Loucy (cell line): ENCODE data around the gene LRRTM4.

Experiments
- H2AFZ ChIP-seq: fragments of 200-600 bp; sonication (generic); 2 replicates; pipeline ENCODE4 v1.6.0; 2016; ENCODE audit warnings: antibody characterized with exemption, mild to moderate bottlenecking, low read length, moderate library complexity
- H3F3A ChIP-seq: fragments of 200-600 bp; 2 replicates; pipeline ENCODE4 v1.6.0; 2016; ENCODE audit warnings: antibody characterized with exemption, low read depth, mild to moderate bottlenecking
- H3K27me3 ChIP-seq: fragments of 200-600 bp; sonication (generic); 2 replicates; pipeline ENCODE4 v1.6.1; 2014; ENCODE audit warnings: low read length, mild to moderate bottlenecking; ENCODE audit not compliant: insufficient read depth, poor library complexity, severe bottlenecking
- H3K36me3 ChIP-seq: fragments of 200-600 bp; sonication (generic); 2 replicates; pipeline ENCODE4 v1.6.1; 2016; ENCODE audit warnings: low read length; ENCODE audit not compliant: insufficient read depth
- H3K4me1 ChIP-seq: fragments of 200-600 bp; sonication (generic); 2 replicates; pipeline ENCODE4 v1.5.1; 2014; ENCODE audit warnings: low read length, mild to moderate bottlenecking; ENCODE audit not compliant: insufficient read depth, poor library complexity, severe bottlenecking
- H3K4me2 ChIP-seq: fragments of 200-600 bp; sonication (generic); 2 replicates; pipeline ENCODE4 v1.6.0; 2014; ENCODE audit warnings: antibody characterized with exemption, low read length, low read depth, mild to moderate bottlenecking; ENCODE audit not compliant: poor library complexity, severe bottlenecking
- H3K4me3 ChIP-seq: fragments of 200-600 bp; sonication (generic); 2 replicates; pipeline ENCODE4 v1.5.1; 2014; ENCODE audit warnings: low read length, mild to moderate bottlenecking, mixed read lengths; ENCODE audit not compliant: poor library complexity, severe bottlenecking
- H3K79me2 ChIP-seq: fragments of 200-600 bp; sonication (generic); 2 replicates; pipeline ENCODE4 v1.6.1; 2014; ENCODE audit warnings: low read length; ENCODE audit not compliant: insufficient read depth
- H3K9ac ChIP-seq: fragments of 200-600 bp; sonication (generic); 2 replicates; pipeline ENCODE4 v1.6.0; 2014; ENCODE audit warnings: mild to moderate bottlenecking, low read depth, low read length, moderate library complexity; ENCODE audit not compliant: poor library complexity, severe bottlenecking
- H3K9me2 ChIP-seq: fragments of 200-600 bp; sonication (generic); replicated peaks from 2 replicates; pipeline ENCODE4 v1.6.1; 2016; ENCODE audit warnings: low read depth, low read length, mixed read lengths
- H3K9me3 ChIP-seq: fragments of 200-600 bp; sonication (generic); 2 replicates; pipeline ENCODE4 v1.6.1; 2014; ENCODE audit warnings: mild to moderate bottlenecking, antibody characterized with exemption, low read length, low read depth; ENCODE audit not compliant: insufficient read depth
- H4K20me1 ChIP-seq: fragments of 200-600 bp; sonication (generic); 2 replicates; pipeline ENCODE4 v1.6.0; 2014; ENCODE audit warnings: antibody characterized with exemption, low read length, mild to moderate bottlenecking; ENCODE audit not compliant: insufficient read depth, poor library complexity, severe bottlenecking
- EZH2phosphoT487 ChIP-seq: fragments of 200-600 bp; IDR thresholded peaks from 2 replicates; pipeline ENCODE4 v1.6.1; 2018; ENCODE audit warnings: antibody characterized with exemption, mild to moderate bottlenecking, moderate library complexity, borderline replicate concordance
- TF ChIP-seq, protein P1 (sequence below): fragments of 200-600 bp; sonication (generic); conservative IDR thresholded peaks from 2 replicates; pipeline ENCODE4 v1.5.1; 2014; ENCODE audit warnings: mild to moderate bottlenecking, antibody characterized with exemption, low read length

Gene LRRTM4

GRCh38 chr2:77508511-77508910 is 13.7 kb downstream of the LRRTM4 start:
- Histone ChIP-seq H3K27me3 (no peaks in the 10 kb centered on the region), H3K79me2 (no peaks in the 10 kb centered on the region), H3K9me2 (no peaks in the 10 kb centered on the region), H3K9ac (no peak overlapping the region), H3K4me3 (no peak overlapping the region), H3K4me2 (no peak overlapping the region), H4K20me1 (no peaks in the 10 kb centered on the region), H3K36me3 (no peaks in the 10 kb centered on the region), H3K4me1 (no peaks in the 10 kb centered on the region), H3F3A (no peaks in the 10 kb centered on the region), H3K9me3 (no peaks in the 10 kb centered on the region), H2AFZ (no peak overlapping the region)
- no peak for TF ChIP-seq EZH2phosphoT487

- no peaks in the 10 kb centered on the region for H3F3A ChIP-seq
- no peaks in the 10 kb centered on the region for H3K4me1 ChIP-seq
- H3K9me2 ChIP-seq: no peaks in the 10 kb centered on the region
- no peaks in the 10 kb centered on the region for H3K79me2 ChIP-seq
- no peak overlapping the region for H2AFZ ChIP-seq
- H4K20me1 ChIP-seq: no peaks in the 10 kb centered on the region
- H3K4me3 ChIP-seq: no peak overlapping the region
- H3K9me3 ChIP-seq: no peaks in the 10 kb centered on the region
- H3K9ac ChIP-seq: no peak overlapping the region
- TF ChIP-seq, protein P1, sequence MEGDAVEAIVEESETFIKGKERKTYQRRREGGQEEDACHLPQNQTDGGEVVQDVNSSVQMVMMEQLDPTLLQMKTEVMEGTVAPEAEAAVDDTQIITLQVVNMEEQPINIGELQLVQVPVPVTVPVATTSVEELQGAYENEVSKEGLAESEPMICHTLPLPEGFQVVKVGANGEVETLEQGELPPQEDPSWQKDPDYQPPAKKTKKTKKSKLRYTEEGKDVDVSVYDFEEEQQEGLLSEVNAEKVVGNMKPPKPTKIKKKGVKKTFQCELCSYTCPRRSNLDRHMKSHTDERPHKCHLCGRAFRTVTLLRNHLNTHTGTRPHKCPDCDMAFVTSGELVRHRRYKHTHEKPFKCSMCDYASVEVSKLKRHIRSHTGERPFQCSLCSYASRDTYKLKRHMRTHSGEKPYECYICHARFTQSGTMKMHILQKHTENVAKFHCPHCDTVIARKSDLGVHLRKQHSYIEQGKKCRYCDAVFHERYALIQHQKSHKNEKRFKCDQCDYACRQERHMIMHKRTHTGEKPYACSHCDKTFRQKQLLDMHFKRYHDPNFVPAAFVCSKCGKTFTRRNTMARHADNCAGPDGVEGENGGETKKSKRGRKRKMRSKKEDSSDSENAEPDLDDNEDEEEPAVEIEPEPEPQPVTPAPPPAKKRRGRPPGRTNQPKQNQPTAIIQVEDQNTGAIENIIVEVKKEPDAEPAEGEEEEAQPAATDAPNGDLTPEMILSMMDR: no peak
- no peak for TF ChIP-seq EZH2phosphoT487
- no peaks in the 10 kb centered on the region for H3K36me3 ChIP-seq
- H3K27me3 ChIP-seq: no peaks in the 10 kb centered on the region
- H3K4me2 ChIP-seq: no peak overlapping the region
Measured at GRCh38 chr2:77507657-77508056, 14.5 kb downstream of the LRRTM4 start.

- Histone ChIP-seq H3K9me2 (no peaks in the 10 kb centered on the region), H3K36me3 (no peaks in the 10 kb centered on the region), H3F3A (no peaks in the 10 kb centered on the region), H3K4me1 (no peaks in the 10 kb centered on the region), H3K4me3 (no peak overlapping the region), H3K4me2 (no peak overlapping the region), H3K9me3 (no peaks in the 10 kb centered on the region), H3K27me3 (no peaks in the 10 kb centered on the region), H3K79me2 (no peaks in the 10 kb centered on the region), H4K20me1 (no peaks in the 10 kb centered on the region), H2AFZ (no peak overlapping the region), H3K9ac (no peak overlapping the region)
- no peak for TF ChIP-seq EZH2phosphoT487
- TF ChIP-seq, protein P1: no peak
Measured at GRCh38 chr2:77488141-77488540, 34.0 kb downstream of the LRRTM4 start.

DNA sequence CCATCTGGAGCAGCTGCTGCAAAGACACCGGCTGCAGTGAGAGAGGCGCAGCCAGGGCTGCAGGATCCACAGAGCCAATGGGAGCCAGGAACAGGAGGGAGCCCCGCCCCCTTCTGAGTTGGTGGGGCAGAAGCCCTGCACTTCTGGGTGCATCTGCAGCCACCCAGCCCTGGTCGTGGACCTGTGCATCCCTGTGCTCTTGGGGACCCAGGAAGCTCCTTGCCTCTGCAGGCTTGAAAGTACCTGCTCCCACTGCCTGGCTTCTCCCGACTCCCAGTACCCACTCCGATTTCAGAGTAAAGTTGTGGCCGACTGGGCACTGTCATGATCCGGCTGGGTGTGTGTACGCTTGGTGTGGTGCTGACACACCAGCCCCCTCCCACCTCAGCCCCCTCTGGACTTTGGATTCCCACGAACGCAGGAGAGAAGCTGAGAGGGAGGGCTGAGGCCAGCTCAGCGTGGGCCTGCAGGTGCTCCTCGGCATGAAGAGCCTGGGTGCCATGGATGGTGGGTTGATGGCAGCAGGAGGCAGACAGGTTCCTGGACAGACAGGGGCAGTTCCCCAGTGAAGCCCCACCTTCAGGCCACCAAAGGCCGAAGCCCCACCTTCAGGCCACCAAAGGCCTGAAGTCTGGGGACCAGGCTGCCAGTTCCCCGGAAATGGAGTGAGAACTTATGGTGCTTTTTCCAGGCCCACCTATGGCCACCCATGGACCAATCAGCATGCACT is 34.9 kb downstream of the LRRTM4 start:
- no peak overlapping the region for H2AFZ ChIP-seq
- H3K9me3 ChIP-seq: no peaks in the 10 kb centered on the region
- H3K9me2 ChIP-seq: no peaks in the 10 kb centered on the region
- H3K36me3 ChIP-seq: no peaks in the 10 kb centered on the region
- H3K9ac ChIP-seq: no peak overlapping the region
- no peaks in the 10 kb centered on the region for H4K20me1 ChIP-seq
- H3K4me3 ChIP-seq: no peak overlapping the region
- no peak overlapping the region for H3K4me2 ChIP-seq
- no peaks in the 10 kb centered on the region for H3K79me2 ChIP-seq
- no peaks in the 10 kb centered on the region for H3F3A ChIP-seq
- TF ChIP-seq EZH2phosphoT487: no peak
- TF ChIP-seq, protein P1: no peak
- no peaks in the 10 kb centered on the region for H3K27me3 ChIP-seq
- no peaks in the 10 kb centered on the region for H3K4me1 ChIP-seq
